ENCODE data around the gene CMSS1.

Gene CMSS1

GRCh38 chr3:99984668-99985067 is 167.0 kb downstream of the CMSS1 start:
- DNase-seq (ENCODE audit: low spot score) = no peak
- FAIRE-seq = no peak

DNA sequence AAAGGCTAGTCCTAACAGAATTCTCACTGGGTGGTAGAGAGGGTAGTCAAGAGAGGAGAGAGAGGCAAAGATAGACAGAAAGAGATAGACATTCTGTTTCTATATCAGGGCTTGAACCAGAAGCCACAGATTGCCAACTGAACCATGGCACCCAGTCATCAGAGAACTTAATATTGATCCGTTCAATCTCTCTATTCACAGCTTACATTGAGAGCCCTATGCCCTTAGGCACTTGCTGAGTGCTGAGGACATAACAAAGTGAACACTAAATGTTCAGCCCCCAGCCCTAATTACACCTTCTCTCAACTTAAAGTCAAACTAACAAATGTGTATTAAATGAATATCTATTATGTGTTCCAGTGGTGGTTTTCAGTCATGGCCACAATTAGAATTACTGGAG is 172.5 kb downstream of the CMSS1 start:
- DNase-seq (ENCODE audit: low spot score) (no peak), FAIRE-seq (no peak)

- DNase-seq (ENCODE audit: low spot score) (no peak), FAIRE-seq (no peak)
These were observed 179.6 kb downstream of the CMSS1 start for GRCh38 chr3:99997293-99997692.

DNA sequence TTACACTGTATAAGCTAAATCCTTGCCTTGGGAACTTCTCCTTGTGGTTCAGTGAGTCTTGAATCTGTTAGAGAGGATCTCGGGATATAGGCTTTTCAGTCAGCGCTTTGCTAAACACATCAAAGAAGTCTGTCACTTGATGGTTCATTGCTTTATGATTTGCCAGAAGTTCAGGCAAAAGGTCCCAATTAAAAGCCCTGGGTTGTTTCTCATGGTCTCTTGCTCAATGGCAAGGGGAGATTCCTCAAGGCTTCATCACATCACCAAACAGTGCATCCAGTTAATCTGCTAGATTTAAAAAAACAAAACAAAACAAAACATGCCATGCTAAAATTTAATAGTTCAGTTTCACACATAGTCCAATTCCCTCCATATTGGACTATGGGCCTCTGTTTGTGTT is 181.9 kb downstream of the CMSS1 start:
- DNase-seq (ENCODE audit: low spot score) (no peak), FAIRE-seq (no peak)

DNA sequence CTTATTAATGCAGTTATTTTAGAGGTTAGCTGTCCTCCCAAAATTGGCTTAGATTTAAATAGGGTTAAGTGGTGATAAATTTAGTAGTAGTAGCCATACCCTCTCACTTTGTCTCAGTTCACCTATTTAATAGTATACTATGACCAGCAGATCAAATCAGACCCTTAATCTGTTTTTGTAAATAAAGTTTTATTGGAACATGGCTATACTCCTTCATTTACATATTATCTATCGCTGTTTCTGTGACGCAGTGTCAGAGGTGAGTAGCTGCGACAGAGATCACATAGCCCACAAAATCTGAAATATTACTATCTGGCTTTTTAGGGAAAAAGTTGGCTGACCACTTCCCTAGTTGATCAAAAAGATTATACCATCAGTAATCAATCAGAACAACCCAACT is 183.4 kb downstream of the CMSS1 start:
- FAIRE-seq = no peak
- DNase-seq (ENCODE audit: low spot score) = no peak

GRCh38 chr3:100001526-100002270 is 184.0 kb downstream of the CMSS1 start:
- FAIRE-seq = no peak
- no peak for DNase-seq (ENCODE audit: low spot score)

- FAIRE-seq = peak; percentile 95
- DNase-seq (ENCODE audit: low spot score) = peak; percentile 92
These were observed 185.1 kb downstream of the CMSS1 start for GRCh38 chr3:100002599-100003350.

GRCh38 chr3:100003609-100004503 is 186.2 kb downstream of the CMSS1 start:
- DNase-seq (ENCODE audit: low spot score) (no peak), FAIRE-seq (no peak)

DNA sequence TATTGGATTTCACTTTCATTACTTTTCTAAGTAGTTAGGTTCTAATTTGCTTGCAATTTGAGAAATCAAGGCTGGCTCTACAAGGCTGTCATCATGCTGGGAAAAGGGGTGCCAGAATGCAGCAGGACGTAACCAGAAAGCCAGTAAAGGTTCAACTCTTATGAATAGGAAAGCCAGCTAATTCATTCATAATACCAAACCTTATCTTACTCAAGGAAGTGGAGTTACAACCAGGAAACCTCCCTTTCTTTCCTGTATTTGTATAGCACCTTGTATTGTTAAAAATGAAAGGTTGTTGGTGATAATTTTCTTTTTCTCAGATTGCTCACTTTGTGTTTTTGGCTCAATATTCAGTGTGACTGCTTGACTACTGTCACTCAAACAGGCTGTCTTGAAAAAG is 187.3 kb downstream of the CMSS1 start:
- DNase-seq (ENCODE audit: low spot score) (no peak), FAIRE-seq (no peak)

GRCh38 chr3:100005665-100006393 is 188.2 kb downstream of the CMSS1 start:
- DNase-seq (ENCODE audit: low spot score) (no peak), FAIRE-seq (no peak)

- FAIRE-seq = no peak
- no peak for DNase-seq (ENCODE audit: low spot score)
These were observed 189.1 kb downstream of the CMSS1 start for GRCh38 chr3:100006570-100007271.

GRCh38 chr3:100007313-100007712 is 189.7 kb downstream of the CMSS1 start:
- DNase-seq (ENCODE audit: low spot score) (no peak), FAIRE-seq (no peak)

GRCh38 chr3:100008081-100008698 is 190.5 kb downstream of the CMSS1 start:
- no peak for DNase-seq (ENCODE audit: low spot score)
- no peak for FAIRE-seq

GRCh38 chr3:100009276-100010086 is 191.8 kb downstream of the CMSS1 start:
- FAIRE-seq (no peak), DNase-seq (ENCODE audit: low spot score) (no peak)

- no peak for FAIRE-seq
These were observed 192.4 kb downstream of the CMSS1 start for GRCh38 chr3:100010087-100010417.

GRCh38 chr3:100018806-100019205 is 201.1 kb downstream of the CMSS1 start:
- DNase-seq (ENCODE audit: low spot score) (no peak), FAIRE-seq (no peak)

More at GRCh38 chr3:100010087-100010417, 192.4 kb downstream of the CMSS1 start:
- no peak for DNase-seq (ENCODE audit: low spot score)

- DNase-seq (ENCODE audit: low spot score) (no peak), FAIRE-seq (no peak)
These were observed 202.1 kb downstream of the CMSS1 start for GRCh38 chr3:100019719-100020118.

- no peak for DNase-seq (ENCODE audit: low spot score)
- no peak for FAIRE-seq
These were observed 203.4 kb downstream of the CMSS1 start for GRCh38 chr3:100020876-100021644.

DNA sequence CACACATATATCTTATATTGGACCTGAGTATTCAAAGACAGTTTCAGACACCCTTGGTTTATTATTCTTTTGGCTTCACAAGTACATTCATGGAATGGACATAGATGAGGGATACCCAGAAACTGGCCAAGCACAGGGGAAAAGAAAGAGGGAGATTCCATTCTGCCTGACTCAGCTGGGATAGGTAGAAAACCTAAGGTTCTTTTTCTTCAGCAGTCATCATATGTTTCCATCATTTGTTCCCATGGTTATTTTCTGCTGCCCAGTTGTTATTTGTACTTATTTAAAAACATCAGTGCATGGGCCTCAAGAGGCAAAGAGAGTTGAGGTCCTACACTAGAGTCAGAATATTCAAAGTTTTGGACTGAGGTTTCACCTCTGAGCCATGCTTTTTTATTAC is 204.8 kb downstream of the CMSS1 start:
- DNase-seq (ENCODE audit: low spot score) (no peak), FAIRE-seq (no peak)

Measured in urothelium cell line (cell line).